Left kidney (tissue), 2 donors: ENCODE results near the gene ATG16L1. TPM values are rescaled to one million over a fixed set of nuclear protein-coding genes. Genes with fewer than 3 reads are reported as not detected.

ENCODE experiments used
- DNase-seq: peaks from one replicate; pipeline ENCODE4 v3.0.0-alpha.2; 2013
- polyA plus RNA-seq: library from polyadenylated mRNA; unstranded; fragments of 120-200 nt; gene quantifications from one replicate; pipeline ENCODE4 v1.2.1, GENCODE V29; 2013; ENCODE audit not compliant: insufficient read length

ATG16L1 gene
- polyA plus RNA-seq, 1 donor = 25.2 TPM

DNA sequence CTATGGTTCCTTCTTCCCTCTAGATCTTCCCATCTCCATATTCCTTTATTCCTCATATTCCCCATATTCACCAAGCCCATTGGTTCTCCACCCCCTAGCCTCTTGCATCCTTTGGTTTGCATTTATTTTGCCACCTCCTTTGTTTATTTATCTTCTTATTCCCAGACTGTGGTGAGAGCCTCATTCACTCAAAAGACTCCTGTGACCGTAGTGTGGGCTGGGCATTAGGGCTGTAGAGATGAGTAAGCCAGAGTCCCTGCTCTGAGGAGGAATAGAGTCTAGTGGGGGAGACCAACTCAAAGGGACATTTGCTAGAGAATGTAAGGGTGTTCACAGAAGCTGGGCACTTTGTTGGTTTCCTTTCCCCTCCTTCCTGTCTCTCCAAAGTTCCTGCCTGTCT is 8.3 kb downstream of the ATG16L1 start:
- DNase-seq = no peak

DNA sequence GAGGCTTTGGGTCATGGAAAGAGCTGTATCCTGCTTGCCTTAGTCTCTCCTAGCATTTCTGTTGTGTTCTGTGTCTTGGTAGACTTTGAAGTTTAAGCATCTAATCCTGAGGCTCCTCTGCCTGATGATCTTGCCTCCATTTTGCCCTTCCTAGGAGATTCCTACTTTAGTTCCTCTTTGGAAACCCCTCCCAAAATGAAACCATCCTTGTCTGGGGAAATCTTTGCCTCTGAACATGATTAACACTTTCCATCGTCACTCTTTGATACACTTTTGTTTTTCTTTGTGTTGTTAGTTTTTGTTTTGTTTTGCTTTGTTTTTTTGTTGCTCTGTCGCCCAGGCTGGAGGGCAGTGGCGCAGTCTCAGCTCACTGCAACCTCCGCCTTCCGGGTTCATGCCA is 9.2 kb downstream of the ATG16L1 start:
- no peak for DNase-seq

DNA sequence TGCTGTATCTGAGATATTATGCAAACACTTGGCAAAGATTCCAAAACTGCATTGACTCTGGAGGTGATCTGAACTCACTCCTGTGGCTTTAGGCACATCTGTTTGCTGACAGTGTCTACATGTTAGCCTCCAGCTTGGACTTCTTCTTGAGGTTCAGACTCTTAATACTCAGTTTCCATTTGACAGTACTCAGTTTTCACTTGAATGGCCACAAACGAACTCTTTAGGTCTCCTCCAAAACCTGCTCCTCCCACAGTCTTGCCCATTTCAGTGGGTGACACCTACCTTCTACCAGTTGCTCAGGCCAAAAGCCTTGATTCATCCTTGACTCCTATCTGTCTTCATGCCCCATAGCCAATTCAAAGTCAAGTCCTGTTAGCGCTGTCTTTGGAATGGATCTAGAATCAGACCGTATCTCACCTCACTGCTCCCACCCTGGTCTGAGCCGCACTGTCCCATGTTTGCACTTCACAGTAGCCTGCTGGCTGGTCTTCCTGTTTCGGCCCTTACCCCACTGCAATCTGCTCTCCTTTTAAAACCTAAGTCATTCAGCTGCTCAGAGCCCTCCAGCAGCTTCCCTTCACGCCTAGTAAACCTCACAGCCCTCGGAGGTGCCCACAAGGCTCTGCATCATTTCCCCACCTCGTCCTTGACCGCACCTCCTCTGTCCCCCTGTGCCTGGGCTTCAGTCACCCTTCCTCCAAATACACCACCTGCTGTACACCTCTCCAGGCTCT is 10.5 kb downstream of the ATG16L1 start:
- DNase-seq = no peak

DNA sequence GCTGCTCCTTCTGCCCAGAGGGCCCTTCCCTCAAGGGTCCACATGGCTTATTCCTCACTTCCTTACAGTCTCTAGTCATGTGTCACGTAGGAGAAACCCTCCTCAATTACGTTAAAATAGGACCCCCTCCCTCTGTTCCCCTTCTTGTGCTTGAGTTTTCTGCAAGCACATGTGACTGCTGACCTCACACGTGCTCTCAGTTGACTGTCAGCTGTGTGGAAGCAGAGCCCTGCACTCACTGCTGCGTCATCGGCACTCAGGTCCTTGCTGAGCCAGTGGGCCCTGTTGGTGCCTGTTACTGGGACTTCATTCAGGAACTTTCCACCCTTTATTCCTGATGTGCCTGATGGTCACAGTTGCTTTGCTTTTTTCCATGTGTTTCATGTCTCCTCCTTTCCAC is 11.1 kb downstream of the ATG16L1 start:
- DNase-seq = no peak

GRCh38 chr2:233263045-233263570 is 11.6 kb downstream of the ATG16L1 start:
- no peak for DNase-seq

DNA sequence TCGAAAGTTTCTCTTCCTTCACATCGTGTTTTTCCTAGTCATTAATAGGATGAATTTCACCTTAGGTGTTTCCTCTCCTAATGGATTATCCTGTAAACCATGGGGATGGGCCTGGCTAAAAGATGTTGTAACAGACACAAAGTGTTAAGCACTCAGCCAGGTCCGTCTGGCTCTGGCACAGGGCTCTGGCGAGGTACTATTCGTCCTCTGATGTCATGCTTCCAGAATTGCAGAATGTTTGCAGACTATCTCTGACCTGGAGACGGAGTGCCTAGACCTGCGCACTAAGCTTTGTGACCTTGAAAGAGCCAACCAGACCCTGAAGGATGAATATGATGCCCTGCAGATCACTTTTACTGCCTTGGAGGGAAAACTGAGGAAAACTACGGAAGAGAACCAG is 13.2 kb downstream of the ATG16L1 start:
- no peak for DNase-seq

DNA sequence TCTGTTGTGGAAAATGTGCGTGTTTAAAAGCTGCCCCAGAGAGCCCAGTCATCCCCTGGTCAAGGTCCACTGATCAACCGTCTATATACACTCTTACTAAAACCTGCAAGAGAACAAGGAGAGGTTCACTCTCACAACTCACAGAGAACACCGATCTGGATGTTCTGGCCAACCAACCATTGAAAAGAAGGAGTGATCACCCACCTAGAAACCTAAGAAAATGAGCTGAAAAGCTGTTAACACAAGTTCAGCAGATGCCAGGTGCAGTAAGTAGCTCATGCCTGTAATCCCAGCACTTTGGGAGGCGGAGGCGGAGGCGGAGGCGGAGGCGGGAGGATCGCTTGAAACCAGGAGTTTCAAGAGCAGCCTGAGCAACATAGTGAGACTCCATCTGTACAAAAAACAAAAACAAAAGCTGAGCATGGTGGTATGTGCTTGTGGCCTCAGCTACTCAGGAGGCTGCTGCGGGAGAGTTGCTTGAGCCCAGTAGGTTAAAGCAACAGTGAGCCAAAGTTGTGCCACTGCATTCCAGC is 14.5 kb downstream of the ATG16L1 start:
- DNase-seq = no peak

- no peak for DNase-seq
Measured at GRCh38 chr2:233266481-233266880, 15.0 kb downstream of the ATG16L1 start.

DNA sequence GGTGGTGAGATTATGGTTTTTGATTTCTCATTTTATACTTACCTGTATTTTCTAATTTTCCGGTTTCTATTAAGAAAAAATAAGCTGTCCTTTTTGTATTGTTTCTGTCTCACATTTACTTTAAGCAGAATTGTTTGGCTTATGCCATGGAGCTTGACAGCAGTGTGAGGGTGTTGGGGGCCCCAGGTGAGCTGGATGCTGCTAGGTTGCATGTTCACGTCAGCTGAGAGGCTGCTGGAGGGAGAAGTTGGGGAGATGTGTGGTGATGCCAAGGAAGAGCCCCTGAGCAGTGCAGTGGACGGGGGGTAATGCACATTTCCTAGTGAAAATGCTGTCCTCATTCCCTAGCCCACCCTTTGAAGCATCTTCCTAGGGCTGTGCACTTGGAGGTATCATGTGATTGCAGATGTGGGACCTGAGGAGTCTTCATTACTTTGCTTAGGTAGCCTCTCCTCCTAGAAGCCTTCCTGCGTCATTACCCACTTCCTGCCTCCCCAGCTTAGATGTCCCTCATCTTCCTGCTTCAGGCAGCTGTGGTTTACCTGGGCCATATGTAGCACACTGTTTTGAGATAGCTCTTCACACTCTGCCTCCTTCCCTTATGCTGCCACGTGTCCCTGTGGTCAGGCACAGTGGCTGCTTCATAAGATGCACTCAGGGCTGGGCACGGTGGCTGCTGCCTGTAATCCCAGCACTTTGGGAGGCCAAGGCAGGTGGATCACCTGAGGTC is 16.2 kb downstream of the ATG16L1 start:
- no peak for DNase-seq

DNA sequence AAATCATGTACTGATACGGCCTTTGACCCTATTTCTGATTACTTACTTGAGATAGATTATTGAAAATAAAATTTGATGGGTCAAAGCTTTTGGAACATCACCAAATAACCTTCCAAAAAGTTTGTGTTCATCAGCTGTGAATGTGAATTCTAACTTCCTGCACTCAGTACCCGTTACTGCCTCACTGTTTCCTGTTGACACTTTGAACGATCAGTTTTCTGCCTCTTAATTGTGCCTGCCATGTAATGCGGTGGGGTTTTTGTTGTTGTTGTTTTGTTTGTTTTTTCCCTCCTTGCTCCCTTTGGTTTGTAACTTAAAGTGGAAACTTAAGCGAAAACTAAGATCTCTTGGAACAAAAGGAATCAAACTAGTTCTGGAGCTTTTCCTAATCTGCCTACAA is 18.9 kb downstream of the ATG16L1 start:
- DNase-seq = no peak

DNA sequence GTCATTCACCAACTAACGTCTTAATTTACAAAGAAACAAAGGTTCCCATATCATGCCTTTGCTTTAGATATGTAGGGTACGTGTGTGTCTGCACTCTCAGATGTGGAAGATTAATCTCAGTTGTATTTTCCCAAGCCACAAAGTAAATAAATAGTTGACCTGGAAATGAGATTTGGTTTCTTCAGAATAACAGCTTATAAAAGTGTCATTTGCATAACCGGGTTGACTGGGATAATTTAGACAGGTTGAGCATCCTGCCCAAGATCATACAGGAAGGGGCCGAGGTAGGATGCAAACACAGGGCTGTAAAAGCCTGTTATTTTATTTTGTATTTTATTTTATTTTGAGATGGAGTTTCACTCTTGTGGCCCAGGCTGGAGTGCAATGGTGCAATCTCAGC is 19.5 kb downstream of the ATG16L1 start:
- DNase-seq = no peak

GRCh38 chr2:233271693-233272092 is 20.2 kb downstream of the ATG16L1 start:
- no peak for DNase-seq

DNA sequence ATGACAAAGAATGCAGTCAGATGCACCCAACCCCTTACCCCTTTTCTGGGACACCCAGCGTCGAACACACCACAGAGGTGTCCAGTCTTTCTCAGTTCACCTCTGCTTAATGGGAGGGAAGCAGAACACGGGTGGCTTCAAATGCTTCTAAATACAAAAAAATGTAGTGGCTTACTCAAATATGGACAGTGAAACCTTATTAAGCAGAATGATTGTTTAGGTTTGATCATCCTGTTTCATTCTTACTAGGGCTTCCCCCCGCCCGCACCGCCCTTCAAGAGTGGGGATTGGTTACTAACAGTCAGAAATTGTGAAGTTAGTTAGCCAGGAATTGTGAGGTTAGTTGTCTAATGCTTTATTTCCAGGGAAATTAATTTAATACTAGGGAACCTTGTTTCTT is 21.6 kb downstream of the ATG16L1 start:
- DNase-seq = no peak

DNA sequence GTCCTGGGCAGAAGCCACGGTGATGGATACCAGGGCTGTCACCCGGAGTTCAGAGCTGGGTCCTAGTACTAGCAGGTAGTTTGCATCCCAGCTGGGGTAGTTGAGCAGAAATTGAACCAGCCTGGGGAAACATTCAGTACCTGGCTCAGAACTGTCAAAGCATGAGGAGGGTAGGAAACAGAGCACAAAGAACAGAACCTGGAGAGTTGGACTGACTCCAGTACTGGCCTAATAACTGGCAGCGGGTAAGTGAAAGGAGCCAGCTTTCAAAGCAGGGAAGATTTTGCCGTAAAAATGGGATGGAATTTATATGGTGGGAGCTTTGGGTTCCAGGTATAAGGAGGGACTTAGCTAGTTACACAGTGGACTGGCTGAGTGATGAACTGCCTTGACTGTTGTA is 23.8 kb downstream of the ATG16L1 start:
- no peak for DNase-seq

GRCh38 chr2:233278921-233279320 is 27.4 kb downstream of the ATG16L1 start:
- DNase-seq = no peak

GRCh38 chr2:233280114-233280693 is 28.7 kb downstream of the ATG16L1 start:
- DNase-seq = no peak

DNA sequence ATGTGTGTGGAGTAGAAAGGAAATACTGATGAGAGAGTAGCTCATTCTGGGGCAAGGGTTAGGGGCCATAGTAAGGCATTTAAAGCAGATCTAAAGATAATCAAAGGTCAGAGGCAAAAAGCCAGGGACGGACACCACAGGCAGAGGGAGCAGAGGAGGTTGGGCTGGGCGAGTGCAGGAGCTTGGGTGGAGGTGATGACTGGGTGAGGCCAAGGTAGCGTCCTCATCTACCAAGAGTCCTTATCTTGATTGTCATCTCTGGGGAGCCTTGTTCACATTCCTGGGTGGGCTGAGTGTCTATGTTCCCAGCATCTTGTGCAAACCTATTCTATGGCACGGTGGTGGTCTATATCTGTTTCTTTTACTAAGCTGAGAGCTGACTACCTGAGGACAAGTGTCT is 30.1 kb downstream of the ATG16L1 start:
- no peak for DNase-seq

GRCh38 chr2:233281992-233282603 is 30.6 kb downstream of the ATG16L1 start:
- DNase-seq = no peak

DNA sequence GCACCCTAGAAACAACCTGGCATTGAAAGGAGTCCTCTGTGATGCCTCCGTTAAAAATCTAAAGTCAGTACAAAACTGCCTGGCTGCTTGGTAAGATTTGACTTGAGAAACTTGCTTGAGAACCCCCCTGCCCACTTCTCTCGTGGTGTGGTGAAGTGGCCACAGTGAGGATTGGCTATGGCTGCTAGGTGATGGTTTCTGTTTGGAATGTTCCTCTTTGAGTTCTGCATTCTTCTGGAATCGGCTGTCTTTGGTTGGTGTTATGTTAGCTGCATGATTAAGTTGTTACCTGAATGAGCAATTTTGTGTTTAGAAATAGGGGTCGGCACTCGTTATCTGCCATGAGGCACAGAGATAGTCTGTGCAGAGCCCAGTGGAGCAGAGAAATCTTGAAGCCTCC is 34.4 kb downstream of the ATG16L1 start:
- DNase-seq = no peak

DNA sequence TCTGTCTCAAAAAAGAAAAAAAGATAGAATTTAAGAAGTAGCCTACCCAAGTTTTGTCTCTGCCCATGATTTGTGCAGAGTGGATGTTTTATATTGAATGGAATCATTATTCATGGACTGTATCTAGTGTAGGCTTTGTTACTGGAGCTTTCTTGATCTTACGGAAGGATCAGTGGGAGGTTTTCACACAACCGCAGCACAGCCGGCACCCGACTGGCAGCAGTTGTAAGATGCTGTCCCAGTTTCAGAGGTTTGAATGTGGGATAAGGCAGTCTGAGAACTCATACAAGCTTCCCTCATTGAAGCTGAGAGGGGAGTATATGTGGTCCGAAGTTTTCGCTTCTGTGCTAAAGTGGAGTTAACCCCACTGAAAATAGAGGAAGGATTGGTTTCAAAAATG is 36.4 kb downstream of the ATG16L1 start:
- DNase-seq = no peak

DNA sequence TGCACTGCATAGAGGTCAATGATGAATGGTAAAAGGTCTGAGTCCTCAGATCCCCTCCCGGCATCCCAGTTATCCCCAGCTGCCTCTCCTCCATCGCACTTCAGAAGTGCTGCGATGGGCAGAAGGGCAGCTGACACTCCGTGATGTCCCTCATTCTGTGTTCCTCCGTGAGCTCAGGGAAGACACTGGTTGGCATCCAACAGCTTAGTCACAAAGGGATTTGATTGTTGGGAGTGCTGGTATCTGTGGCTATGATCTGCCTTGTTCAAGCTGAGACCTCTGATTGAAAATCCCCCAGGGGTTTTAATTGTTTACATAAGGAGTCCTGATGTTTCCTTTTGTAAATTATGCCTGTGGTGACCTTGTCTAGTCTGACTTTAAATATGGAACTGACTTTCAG is 37.2 kb downstream of the ATG16L1 start:
- no peak for DNase-seq

GRCh38 chr2:233289648-233290047 is 38.2 kb downstream of the ATG16L1 start:
- DNase-seq = no peak
